Endothelial cell of umbilical vein (primary cell): ENCODE measurements around the gene CFAP61. TPM values are rescaled to one million over a fixed set of nuclear protein-coding genes. Genes with fewer than 3 reads are reported as not detected.

Source experiments
- BruUV-seq: library from RNA; stranded (reverse); fragments of 400-500 nt; replicated peaks from 2 replicates; lab custom pipeline; 2021; lab: Mats Ljungman, UMichigan
- CTCF ChIA-PET: fragments of 300-600, 350-600 bp; sonication (Branson Sonifier 250); formaldehyde crosslinking; loops from one replicate; lab custom pipeline; 2021; ENCODE audit warnings: antibody characterized with exemption, inconsistent platforms; lab: Charles Lee
- POLR2A ChIA-PET: fragments of 300-600, 350-600 bp; sonication (Branson Sonifier 250); formaldehyde crosslinking; loops from one replicate; lab custom pipeline; 2021; ENCODE audit warnings: antibody characterized with exemption, inconsistent platforms; lab: Charles Lee
- DNase-seq: peaks from one replicate; pipeline ENCODE4 v3.0.0-alpha.2; 2011; ENCODE audit warnings: low read depth, low spot score
- FAIRE-seq: peaks from 2 replicates; lab custom pipeline; 2011; peaks lifted over from hg19 to GRCh38; lab: Jason Lieb, UNC
- H2AFZ ChIP-seq: 2 replicates; pipeline ENCODE4 v1.6.0; 2012; ENCODE audit warnings: low read depth, low read length, control low read depth, inconsistent platforms
- H3K27ac ChIP-seq: 2 replicates; pipeline ENCODE4 v1.5.1; 2011; ENCODE audit warnings: low read depth, mild to moderate bottlenecking, control low read depth, low read length, moderate library complexity; ENCODE audit not compliant: insufficient read depth
- H3K27me3 ChIP-seq, 2 experiments: 2 replicates each; pipeline versions ENCODE4 v1.6.0 to v1.6.1; 2011; ENCODE audit warnings: low read length in 2 of 2, mixed read lengths in 1 of 2; ENCODE audit not compliant: control insufficient read depth in 2 of 2, insufficient read depth in 2 of 2
- H3K36me3 ChIP-seq, 2 experiments: 2 replicates in 1 of 2; 3 replicates in 1 of 2; pipeline ENCODE4 v1.5.1; 2011; ENCODE audit warnings: low read length in 2 of 2, mild to moderate bottlenecking in 1 of 2, moderate library complexity in 1 of 2; ENCODE audit not compliant: control insufficient read depth in 2 of 2, insufficient read depth in 2 of 2; ENCODE audit errors: extremely low read depth in 1 of 2
- H3K4me1 ChIP-seq: 3 replicates; pipeline ENCODE4 v1.5.1; 2011; ENCODE audit warnings: mild to moderate bottlenecking, low read length; ENCODE audit not compliant: control insufficient read depth, insufficient read depth; ENCODE audit errors: extremely low read depth
- H3K4me2 ChIP-seq: 2 replicates; pipeline ENCODE4 v1.6.1; 2011; ENCODE audit warnings: low read length, control low read depth, mixed read lengths; ENCODE audit not compliant: insufficient read depth
- H3K4me3 ChIP-seq, 3 experiments: fragments of 200-600 bp in 1 of 3; sonication (generic), shearing (Covaris generic) in 1 of 3; replicated peaks in 1 of 3; 2 replicates each; pipeline ENCODE4 v1.5.1; 2011 to 2016; ENCODE audit warnings: control low read depth in 3 of 3, low read length in 3 of 3, mild to moderate bottlenecking in 2 of 3, inconsistent platforms in 1 of 3, low read depth in 1 of 3, moderate library complexity in 1 of 3; ENCODE audit not compliant: insufficient read depth in 1 of 3
- H3K79me2 ChIP-seq: 2 replicates; pipeline ENCODE4 v1.6.0; 2012; ENCODE audit warnings: low read length, inconsistent platforms; ENCODE audit not compliant: control insufficient read depth, insufficient read depth
- H3K9ac ChIP-seq: replicated peaks from 2 replicates; pipeline ENCODE3; 2011; ENCODE audit warnings: low read length, control low read depth; ENCODE audit not compliant: insufficient read depth; ENCODE audit errors: extremely low read depth
- H3K9me1 ChIP-seq: replicated peaks from 3 replicates; pipeline ENCODE4 v1.6.0; 2011; ENCODE audit warnings: mild to moderate bottlenecking, low read length; ENCODE audit not compliant: control insufficient read depth, insufficient read depth; ENCODE audit errors: extremely low read depth
- H3K9me3 ChIP-seq: replicated peaks from 2 replicates; pipeline ENCODE4 v1.5.1; 2012; ENCODE audit warnings: low read length, inconsistent platforms; ENCODE audit not compliant: control insufficient read depth, insufficient read depth
- H4K20me1 ChIP-seq: replicated peaks from 2 replicates; pipeline ENCODE3; 2011; ENCODE audit warnings: mild to moderate bottlenecking, low read length; ENCODE audit not compliant: control insufficient read depth, insufficient read depth; ENCODE audit errors: extremely low read depth
- CTCF ChIP-seq, 2 donors: IDR thresholded peaks; 1 replicate in 1 of 2; 2 replicates in 1 of 2; pipeline ENCODE4 v1.5.1; 2011; ENCODE audit warnings: low read length in 2 of 2, mild to moderate bottlenecking in 2 of 2, moderate library complexity in 2 of 2, control low read depth in 1 of 2, inconsistent platforms in 1 of 2, low read depth in 1 of 2; ENCODE audit not compliant: insufficient read depth in 1 of 2; ENCODE audit errors: extremely low read depth in 1 of 2
- EZH2 ChIP-seq: IDR thresholded peaks from 2 replicates; pipeline ENCODE4 v1.6.1; 2012; ENCODE audit warnings: borderline replicate concordance, low read depth, mild to moderate bottlenecking, moderate library complexity, low read length, inconsistent platforms; ENCODE audit not compliant: severe bottlenecking
- FOS ChIP-seq: IDR thresholded peaks from 2 replicates; pipeline ENCODE4 v1.6.1; 2011; ENCODE audit warnings: mild to moderate bottlenecking, low read length, moderate library complexity, borderline replicate concordance; ENCODE audit not compliant: insufficient read depth
- GATA2 ChIP-seq: IDR thresholded peaks from 2 replicates; pipeline ENCODE4 v1.7.0; 2011; ENCODE audit warnings: low read depth, mild to moderate bottlenecking, moderate library complexity, mixed read lengths, low read length; ENCODE audit not compliant: insufficient read length, insufficient read depth
- JUN ChIP-seq: IDR thresholded peaks from 2 replicates; pipeline ENCODE4 v1.6.1; 2011; ENCODE audit warnings: borderline replicate concordance, low read depth; ENCODE audit not compliant: insufficient read length, insufficient read depth
- MYC ChIP-seq: IDR thresholded peaks from one replicate; pipeline ENCODE4 v1.6.1; 2011; ENCODE audit warnings: mild to moderate bottlenecking, low read depth, low read length
- POLR2A ChIP-seq: IDR thresholded peaks from 2 replicates; pipeline ENCODE4 v1.6.1; 2012; ENCODE audit warnings: low read depth, mild to moderate bottlenecking, control low read depth, low read length
- POLR2AphosphoS5 ChIP-seq: IDR thresholded peaks from 2 replicates; pipeline ENCODE4 v1.6.1; 2012; ENCODE audit warnings: low read depth, mild to moderate bottlenecking, control low read depth, low read length, moderate library complexity; ENCODE audit not compliant: insufficient read depth
- dilution Hi-C: fragments of 300-500 bp; cut with MboI; formaldehyde crosslinking; loops from one replicate; pipeline ENCODE4 v1.15.0; 2019; ENCODE audit warnings: low sequenced_read_pairs; ENCODE audit not compliant: extremely low pct_ligation_motif_present
- intact Hi-C: fragments of 100-400 bp; cut with micrococcal nuclease; formaldehyde crosslinking; loops from one replicate; pipeline ENCODE4 v1.10.0; 2022
- polyA plus RNA-seq, 4 experiments: library from polyadenylated mRNA; depleted of rRNA in 3 of 4; stranded (reverse) in 3 of 4; unstranded in 1 of 4; fragments of >200 nt; gene quantifications; 2 replicates each; pipeline versions ENCODE4 v1.2.1 to v1.2.3, GENCODE V29; 2011 to 2012; ENCODE audit warnings: missing spikeins in 1 of 4
- total RNA-seq: library from RNA; stranded (reverse); gene quantifications from 2 replicates; pipeline ENCODE4 v1.2.3, GENCODE V29; 2021
- TF ChIP-seq, protein P1 (sequence below): IDR thresholded peaks from 2 replicates; pipeline ENCODE4 v1.6.1; 2011; ENCODE audit not compliant: insufficient read depth, insufficient read length

Gene CFAP61
- total and polyA plus RNA-seq, 2 donors (not counting 3 experiments of a cell fraction or from before 2014, with no cell fraction given) = not detected

GRCh38 chr20:20391766-20392165, 339.4 kb downstream of the CFAP61 start:
- peaks cover 0 to 16% of the 10 kb centered on the region in 2 experiments for H3K36me3 ChIP-seq
- H3K4me2 ChIP-seq = no peak overlapping the region
- H3K9ac ChIP-seq = no peak overlapping the region
- no TSS peak for BruUV-seq
- no peaks in the 10 kb centered on the region for H3K27me3 ChIP-seq
- ChIA-PET POLR2A (no interaction called here), CTCF (no interaction called here)
- no peaks in the 10 kb centered on the region for H4K20me1 ChIP-seq
- FAIRE-seq (no peak), DNase-seq (no peak)
- dilution Hi-C loops (no loop called here), intact Hi-C loops (no loop called here)
- TF ChIP-seq CTCF (IDR thresholded peaks at IDR 0.05; ENCODE audit: extremely low read depth in 1 of 2, insufficient read depth in 1 of 2, low read depth in 1 of 2, low read length in 2 of 2) (no peak), EZH2 (no peak), POLR2AphosphoS5 (no peak), GATA2 (no peak), POLR2A (no peak), MYC (no peak), JUN (no peak), FOS (no peak)
- TF ChIP-seq, protein P1, sequence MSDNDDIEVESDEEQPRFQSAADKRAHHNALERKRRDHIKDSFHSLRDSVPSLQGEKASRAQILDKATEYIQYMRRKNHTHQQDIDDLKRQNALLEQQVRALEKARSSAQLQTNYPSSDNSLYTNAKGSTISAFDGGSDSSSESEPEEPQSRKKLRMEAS = no peak
- no peak overlapping the region for H3K27ac ChIP-seq
- H3K79me2 ChIP-seq = no peaks in the 10 kb centered on the region
- H3K4me3 ChIP-seq = no peak overlapping the region
- H3K9me3 ChIP-seq = no peaks in the 10 kb centered on the region
- H3K9me1 ChIP-seq = no peaks in the 10 kb centered on the region
- no peak overlapping the region for H2AFZ ChIP-seq
- H3K4me1 ChIP-seq = no peaks in the 10 kb centered on the region
